ENCODE results near the gene RNASE12. TPM values are rescaled to one million over a fixed set of nuclear protein-coding genes. Genes with fewer than 3 reads are reported as not detected.
"Not testable (repeated sequence)": the region's sequence is repeated elsewhere in the genome, so short reads cannot be mapped to it uniquely, and the experiment has no call there.

RNASE12 gene, protein sequence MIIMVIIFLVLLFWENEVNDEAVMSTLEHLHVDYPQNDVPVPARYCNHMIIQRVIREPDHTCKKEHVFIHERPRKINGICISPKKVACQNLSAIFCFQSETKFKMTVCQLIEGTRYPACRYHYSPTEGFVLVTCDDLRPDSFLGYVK
- not detected in 2 replicates for total RNA-seq

DNA sequence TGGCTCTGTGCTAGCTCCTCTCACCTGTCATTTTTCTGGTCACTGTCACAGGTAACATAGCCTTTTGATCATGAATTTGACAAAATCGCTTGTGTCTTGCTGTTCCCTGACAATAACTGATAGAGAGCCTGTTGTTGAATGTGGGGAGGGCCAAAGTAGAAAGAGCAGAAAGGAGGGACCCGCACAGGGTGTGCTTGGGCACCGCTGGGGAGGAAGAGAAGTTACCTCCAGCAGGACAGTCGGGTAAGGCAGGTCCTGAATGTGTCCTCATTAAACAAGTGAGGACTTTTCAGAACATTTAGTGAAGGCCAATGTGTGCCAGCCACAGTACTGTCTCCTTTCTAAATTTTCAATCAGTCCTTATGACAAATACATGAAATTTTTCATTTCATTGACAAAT, at the start of gene RNASE12:
Gene RNASE12 (minus strand): TSS at position 142 of the 400 bp plus-strand sequence. CDS start 653 bp downstream, outside the sequence.
- no peak for DNase-seq (ENCODE audit: low read depth, low spot score)

DNA sequence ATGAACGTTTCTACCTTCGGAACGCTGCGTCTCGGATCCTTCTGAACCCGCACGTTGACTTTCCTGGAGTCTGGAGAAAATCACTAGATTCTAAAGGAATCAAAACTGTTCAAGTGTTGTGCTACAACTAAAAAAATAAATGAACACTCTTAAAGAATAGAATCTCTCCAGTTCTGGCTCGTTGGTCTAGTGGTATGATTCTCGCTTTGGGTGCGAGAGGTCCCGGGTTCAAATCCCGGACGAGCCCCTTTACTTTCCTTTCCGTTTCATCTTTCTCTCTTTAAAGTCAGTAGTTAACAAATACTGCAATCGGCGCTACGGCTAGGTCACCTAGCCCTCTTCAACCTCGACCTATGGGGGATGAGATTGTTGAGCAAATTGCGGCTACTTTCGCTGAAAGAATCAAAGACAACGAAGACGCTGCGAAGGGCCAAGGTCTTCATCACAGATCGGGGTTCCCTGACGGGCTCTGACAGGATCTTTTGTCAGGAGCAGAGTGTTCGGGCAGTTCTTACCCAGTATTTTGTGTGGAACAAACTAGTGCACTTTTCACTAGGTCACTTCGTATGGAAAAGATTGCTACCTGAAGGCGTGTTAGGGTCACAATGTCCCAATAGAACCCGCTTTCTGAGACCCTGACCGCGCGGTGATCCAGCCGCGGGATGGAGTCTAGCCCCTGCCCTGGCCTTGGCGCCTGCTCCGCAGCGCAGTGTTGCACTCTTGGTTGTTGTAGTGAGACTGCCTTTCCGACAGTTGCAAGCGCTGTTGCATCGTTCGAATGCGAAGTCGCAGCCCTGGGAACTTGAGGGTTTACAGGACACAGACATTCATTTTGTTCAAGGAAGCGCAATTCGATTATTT, 41.9 kb upstream of the RNASE12 start:
- no peak for DNase-seq (ENCODE audit: low read depth, low spot score)

DNA sequence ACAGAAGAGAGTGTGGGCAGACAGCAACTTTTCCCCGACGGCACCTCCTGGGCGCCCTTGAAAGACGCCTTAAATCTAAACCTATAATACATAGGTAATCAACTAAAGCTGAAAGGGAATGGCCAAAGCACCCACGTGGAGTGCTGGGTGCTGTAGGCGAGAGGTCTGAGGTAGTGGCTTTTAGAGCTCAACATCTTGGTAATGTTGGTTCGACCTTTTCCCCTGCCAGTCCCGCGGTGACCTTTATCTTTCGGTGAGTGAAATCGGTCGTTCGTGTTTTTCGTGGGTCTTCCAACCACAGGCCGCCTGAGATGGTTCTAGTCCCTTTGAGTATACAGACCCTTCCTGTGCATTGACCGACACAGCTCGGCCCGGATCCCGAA, 41.3 kb upstream of the RNASE12 start:
- no peak for DNase-seq (ENCODE audit: low read depth, low spot score)

GRCh38 chr14:20631880-20632389, 40.8 kb upstream of the RNASE12 start:
- DNase-seq (ENCODE audit: low read depth, low spot score) = no peak

GRCh38 chr14:20631023-20631879, 40.1 kb upstream of the RNASE12 start:
- DNase-seq (ENCODE audit: low read depth, low spot score) = no peak

DNA sequence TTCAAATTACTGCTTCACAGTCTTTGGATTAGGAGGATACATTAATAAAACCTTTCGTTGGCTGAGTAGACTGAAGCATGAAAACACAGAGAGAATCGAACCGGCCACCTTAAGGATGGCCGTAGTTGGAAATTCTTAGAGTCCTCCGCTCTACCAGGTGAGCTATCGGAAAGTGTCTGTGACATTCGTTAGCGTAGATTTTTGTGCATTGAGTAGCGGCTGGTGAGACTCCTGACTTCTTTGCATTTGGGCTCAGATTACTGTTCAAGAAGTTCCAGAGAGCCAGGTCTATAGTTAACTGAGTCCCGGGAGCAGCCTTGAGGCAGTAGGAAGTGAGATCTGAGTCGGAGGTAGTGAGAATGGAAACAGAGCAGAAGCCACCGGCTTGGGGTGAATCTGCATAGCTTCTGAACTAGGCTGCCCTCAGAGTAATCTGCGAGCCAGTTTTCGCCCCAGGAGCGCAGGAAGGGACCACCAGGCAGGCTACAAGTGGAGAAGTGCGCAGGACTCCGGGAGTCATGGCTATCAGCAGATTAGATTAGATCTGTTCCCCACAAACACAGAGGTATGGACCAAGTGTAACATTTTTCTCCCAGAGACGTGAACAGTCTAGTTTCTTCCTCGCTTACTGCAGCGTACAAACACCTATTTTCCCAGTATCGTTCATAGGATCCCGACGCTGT, 39.3 kb upstream of the RNASE12 start:
- no peak for DNase-seq (ENCODE audit: low read depth, low spot score)

GRCh38 chr14:20628063-20628854, 37.1 kb upstream of the RNASE12 start:
- DNase-seq (ENCODE audit: low read depth, low spot score) = no peak

- DNase-seq (ENCODE audit: low read depth, low spot score) = no peak
Measured at GRCh38 chr14:20627346-20628027, 36.3 kb upstream of the RNASE12 start.

- DNase-seq (ENCODE audit: low read depth, low spot score) = no peak
Measured at GRCh38 chr14:20626274-20626673, 35.1 kb upstream of the RNASE12 start.

- DNase-seq (ENCODE audit: low read depth, low spot score) = no peak
Measured at GRCh38 chr14:20624495-20625070, 33.4 kb upstream of the RNASE12 start.

GRCh38 chr14:20623798-20624197, 32.6 kb upstream of the RNASE12 start:
- no peak for DNase-seq (ENCODE audit: low read depth, low spot score)

- DNase-seq (ENCODE audit: low read depth, low spot score) = no peak
Measured at GRCh38 chr14:20622816-20623291, 31.7 kb upstream of the RNASE12 start.

- DNase-seq (ENCODE audit: low read depth, low spot score) = no peak
Measured at GRCh38 chr14:20620798-20621478, 29.8 kb upstream of the RNASE12 start.

DNA sequence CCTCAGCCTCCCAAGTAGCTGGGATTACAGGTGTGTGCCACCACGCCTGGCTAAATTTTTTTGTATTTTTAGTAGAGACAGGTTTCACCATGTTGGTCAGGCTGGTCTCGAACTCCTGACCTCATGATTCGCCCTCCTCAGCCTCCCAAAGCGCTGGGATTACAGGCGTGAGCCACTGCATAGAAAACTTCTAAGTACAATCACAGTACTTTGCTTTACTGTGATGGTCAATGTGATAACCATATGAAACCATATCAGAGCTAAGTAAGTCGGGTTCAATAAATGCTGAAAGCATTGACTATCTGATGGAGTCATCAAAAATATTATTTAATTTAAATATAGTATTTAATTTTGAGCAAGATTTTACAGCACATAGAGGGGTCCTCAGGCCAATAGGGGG, 28.5 kb upstream of the RNASE12 start:
- not testable (repeated sequence) for DNase-seq (ENCODE audit: low read depth, low spot score)

- DNase-seq (ENCODE audit: low read depth, low spot score) = no peak
Measured at GRCh38 chr14:20618271-20618749, 27.1 kb upstream of the RNASE12 start.

DNA sequence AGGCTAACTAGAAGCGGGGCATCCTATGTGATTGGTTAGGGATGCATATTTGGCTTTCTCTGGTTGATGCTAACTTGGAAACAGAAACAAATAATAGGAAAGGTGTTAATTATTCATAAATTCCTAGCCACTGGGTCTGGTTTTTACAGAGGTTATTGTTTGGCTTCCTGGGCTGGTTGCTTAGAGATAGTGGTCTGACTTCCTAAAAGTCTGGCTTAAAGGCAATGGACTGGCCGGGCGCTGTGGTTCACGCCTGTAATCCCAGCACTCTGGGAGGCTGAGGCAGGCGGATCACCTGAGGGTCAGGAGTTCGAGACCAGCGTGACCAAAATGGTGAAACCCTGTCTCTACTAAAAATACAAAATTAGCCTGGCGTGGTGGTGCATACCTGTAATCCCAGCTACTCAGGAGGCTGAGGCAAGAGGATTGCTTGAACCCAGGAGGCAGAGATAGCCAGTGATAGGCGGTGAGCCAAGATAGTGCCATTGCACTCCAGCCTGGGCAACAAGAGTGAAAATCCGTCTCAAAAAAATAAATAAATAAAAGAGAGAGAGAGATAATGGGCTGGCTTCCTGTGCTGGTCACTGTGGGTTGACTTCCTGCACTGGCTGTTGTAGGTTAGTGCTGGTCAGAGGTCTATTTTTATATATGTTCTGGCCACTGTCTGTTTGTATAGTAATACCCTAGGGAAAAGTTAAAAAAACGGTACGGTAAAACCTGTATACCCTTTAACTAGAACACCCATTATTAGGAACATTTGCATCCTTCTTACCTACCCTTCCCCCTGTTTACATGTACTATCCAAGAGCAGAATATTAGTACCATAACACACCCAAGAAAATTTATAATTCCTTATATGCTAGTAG, 26.2 kb upstream of the RNASE12 start:
- DNase-seq (ENCODE audit: low read depth, low spot score) = no peak

DNA sequence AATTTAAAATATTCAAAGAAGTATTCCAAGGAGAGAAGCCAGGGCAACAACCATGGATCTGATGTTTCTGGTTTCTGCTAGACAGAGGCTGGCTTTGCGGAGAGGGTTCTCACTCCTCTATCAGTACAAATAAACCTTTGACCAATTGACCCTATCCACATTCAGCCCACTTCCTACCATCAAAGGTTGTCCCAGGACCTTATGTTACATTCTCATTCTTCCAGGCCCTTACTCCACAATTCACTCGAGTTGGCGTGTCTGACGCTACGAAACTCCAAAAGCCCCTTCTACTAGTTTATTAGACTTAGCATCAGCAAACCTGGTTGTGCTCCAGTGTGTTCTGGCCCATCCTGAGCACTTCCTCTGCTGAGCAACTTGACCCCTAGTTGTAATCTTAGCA, 24.8 kb upstream of the RNASE12 start:
- no peak for DNase-seq (ENCODE audit: low read depth, low spot score)
